Psoas muscle (tissue), 8 donors: ENCODE data around the gene RGS1. TPM values are rescaled to one million over a fixed set of nuclear protein-coding genes. Genes with fewer than 3 reads are reported as not detected.

Experiments
- ATAC-seq, 4 donors: fragments of 200-7000 bp; cut with Tn5 transposase; one replicate each; pipeline ENCODE4 v1.9.1; 2020; ENCODE audit warnings: moderate library complexity in 3 of 4, mild to moderate bottlenecking in 2 of 4
- DNase-seq, 2 donors: peaks; one replicate each; pipeline ENCODE4 v3.0.0-alpha.2; 2020
- H3K27ac ChIP-seq: fragments of 200-600 bp; one replicate; pipeline ENCODE4 v1.8.0; 2022
- H3K27me3 ChIP-seq, 3 donors: fragments of 200-600 bp in 1 of 3; one replicate each; pipeline versions ENCODE4 v1.6.1 to v1.8.0; 2013 to 2022; ENCODE audit warnings: low read length in 2 of 3, mild to moderate bottlenecking in 2 of 3, moderate library complexity in 1 of 3; ENCODE audit not compliant: insufficient read depth in 3 of 3
- H3K36me3 ChIP-seq, 2 donors: fragments of 200-600 bp in 1 of 2; one replicate each; pipeline versions ENCODE4 v1.6.1 to v1.8.0; 2013 to 2022; ENCODE audit warnings: low read depth in 1 of 2, mild to moderate bottlenecking in 1 of 2, moderate library complexity in 1 of 2; ENCODE audit not compliant: insufficient read depth in 1 of 2
- H3K4me1 ChIP-seq: fragments of 200-600 bp; one replicate; pipeline ENCODE4 v1.8.0; 2022
- H3K4me3 ChIP-seq: fragments of 200-600 bp; one replicate; pipeline ENCODE4 v1.8.0; 2022; ENCODE audit warnings: mild to moderate bottlenecking
- H3K9me3 ChIP-seq: fragments of 200-600 bp; one replicate; pipeline ENCODE4 v1.8.0; 2022
- WGBS, 3 donors: extraction: QIAGEN DNeasy Blood & Tissue Kit; methylation state at CpG; one replicate each; pipeline versions ENCODE4 v1.1.6 to v1.1.7; 2013; 5-methylcytosine and 5-hydroxymethylcytosine counted together
- intact Hi-C, 2 donors: fragments of 100-400 bp; cut with DNase I; formaldehyde crosslinking; loops; one replicate each; pipeline versions ENCODE4 v1.11.0 to v1.14.2; 2022
- polyA plus RNA-seq, 3 donors: library from polyadenylated mRNA; stranded (reverse); fragments of 200-250 nt; gene quantifications; one replicate each; pipeline ENCODE4 v1.2.3, GENCODE V29; 2013
- total RNA-seq, 4 donors: library from RNA; stranded (reverse); fragmentation: NEBNext Ultra II Directional in 2 of 4; extraction: Animal tissue kit (Norgen Biotek cat#: 25700) in 2 of 4; gene quantifications; one replicate each; pipeline versions ENCODE4 v1.2.1 to v1.2.4, GENCODE V29; 2021 to 2023
- TF ChIP-seq, protein P1 (sequence below): fragments of 200-600 bp; IDR thresholded peaks from one replicate; pipeline ENCODE4 v1.8.0; 2022; ENCODE audit warnings: antibody characterized with exemption
- donor health status: healthy with polysubstance abuse.
- donor health status: DM: no; HTN: no; CAD: no; lungs with moderate emphysema.
- donor health status: Bipolar disorder and iron deficiency.
- donor health status: healthy.
- donor health status: DM: yes; HTN: yes; CAD: no.
- donor health status: DM: no; HTN: no; CAD: no.
- donor health status: DM: no; HTN: no; CAD: no.
- donor health status: DM: yes; HTN: yes; CAD: no.

RGS1 gene
- total and polyA plus RNA-seq, 7 donors: 0.06 to 1.7 (median 1.3) TPM

DNA sequence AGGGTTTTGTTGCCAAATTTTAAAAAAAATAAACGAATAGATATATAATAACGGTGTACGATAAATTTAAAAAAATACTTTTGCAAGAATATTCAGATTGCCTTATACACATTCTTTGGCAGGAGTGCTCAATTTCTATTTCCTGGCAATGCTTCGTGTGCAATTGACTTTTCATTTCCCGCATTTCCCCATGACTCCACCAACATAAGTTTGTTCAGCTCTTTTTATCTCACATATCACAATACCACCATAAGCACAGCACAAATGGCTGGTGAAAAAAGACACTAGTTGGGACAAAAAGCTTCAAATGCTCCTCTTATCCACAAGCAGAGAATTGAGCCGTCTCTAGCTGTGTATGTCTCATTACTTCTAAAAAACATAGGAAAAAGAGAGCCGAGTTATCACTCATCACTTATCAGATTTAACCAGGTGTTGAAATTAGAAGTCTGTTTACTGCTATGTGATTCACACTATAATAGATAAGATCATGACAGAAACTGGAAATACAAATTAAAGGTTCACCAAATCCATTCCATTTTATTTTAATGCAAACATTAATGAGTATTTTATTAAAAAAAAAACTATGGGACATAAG is 28.9 kb upstream of the RGS1 start:
- no peak for DNase-seq
- no peak overlapping the region for H3K27ac ChIP-seq
- no peak for ATAC-seq

DNA sequence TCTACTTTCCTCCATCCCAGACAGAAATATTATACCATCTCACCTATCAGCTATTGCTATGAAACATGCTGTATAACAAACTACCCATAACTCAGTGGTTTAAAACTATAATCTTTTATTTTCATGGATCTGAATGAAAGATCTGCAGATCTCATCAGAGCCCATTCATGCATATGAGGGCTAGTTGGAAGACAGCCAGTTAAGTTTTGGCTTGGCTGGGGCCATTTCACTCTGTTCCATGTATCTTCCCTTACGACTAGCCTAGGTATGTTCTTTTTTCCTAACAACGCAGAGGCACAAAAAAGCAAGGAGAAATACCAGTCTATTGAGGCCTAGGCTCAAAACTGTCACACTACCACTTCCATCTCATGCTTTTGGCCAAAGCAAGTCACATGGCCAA is 28.1 kb upstream of the RGS1 start:
- DNase-seq (no peak), ATAC-seq (no peak)
- no peak overlapping the region for H3K4me3 ChIP-seq
- intact Hi-C loops: no loop called here
- no peaks in the 10 kb centered on the region for H3K4me1 ChIP-seq
- H3K9me3 ChIP-seq: no peaks in the 10 kb centered on the region
- TF ChIP-seq, protein P1, sequence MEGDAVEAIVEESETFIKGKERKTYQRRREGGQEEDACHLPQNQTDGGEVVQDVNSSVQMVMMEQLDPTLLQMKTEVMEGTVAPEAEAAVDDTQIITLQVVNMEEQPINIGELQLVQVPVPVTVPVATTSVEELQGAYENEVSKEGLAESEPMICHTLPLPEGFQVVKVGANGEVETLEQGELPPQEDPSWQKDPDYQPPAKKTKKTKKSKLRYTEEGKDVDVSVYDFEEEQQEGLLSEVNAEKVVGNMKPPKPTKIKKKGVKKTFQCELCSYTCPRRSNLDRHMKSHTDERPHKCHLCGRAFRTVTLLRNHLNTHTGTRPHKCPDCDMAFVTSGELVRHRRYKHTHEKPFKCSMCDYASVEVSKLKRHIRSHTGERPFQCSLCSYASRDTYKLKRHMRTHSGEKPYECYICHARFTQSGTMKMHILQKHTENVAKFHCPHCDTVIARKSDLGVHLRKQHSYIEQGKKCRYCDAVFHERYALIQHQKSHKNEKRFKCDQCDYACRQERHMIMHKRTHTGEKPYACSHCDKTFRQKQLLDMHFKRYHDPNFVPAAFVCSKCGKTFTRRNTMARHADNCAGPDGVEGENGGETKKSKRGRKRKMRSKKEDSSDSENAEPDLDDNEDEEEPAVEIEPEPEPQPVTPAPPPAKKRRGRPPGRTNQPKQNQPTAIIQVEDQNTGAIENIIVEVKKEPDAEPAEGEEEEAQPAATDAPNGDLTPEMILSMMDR: no peak
- 72 to 86% (median 81%) methylated on average over 2 of the region's 2 CpGs for WGBS, 3 donors
- H3K36me3 ChIP-seq: no peaks in the 10 kb centered on the region
- H3K27ac ChIP-seq: no peak overlapping the region
- H3K27me3 ChIP-seq: no peaks in the 10 kb centered on the region

More for the DNA sequence above, 28.9 kb upstream of the RGS1 start:
- H3K27me3 ChIP-seq: no peaks in the 10 kb centered on the region
- no peaks in the 10 kb centered on the region for H3K9me3 ChIP-seq
- WGBS, 3 donors: 61 to 66% (median 64%) methylated on average over 7 of the region's 7 CpGs
- H3K36me3 ChIP-seq: no peaks in the 10 kb centered on the region
- intact Hi-C loops: no loop called here
- no peak overlapping the region for H3K4me3 ChIP-seq
- TF ChIP-seq, protein P1: no peak
- H3K4me1 ChIP-seq: no peaks in the 10 kb centered on the region

DNA sequence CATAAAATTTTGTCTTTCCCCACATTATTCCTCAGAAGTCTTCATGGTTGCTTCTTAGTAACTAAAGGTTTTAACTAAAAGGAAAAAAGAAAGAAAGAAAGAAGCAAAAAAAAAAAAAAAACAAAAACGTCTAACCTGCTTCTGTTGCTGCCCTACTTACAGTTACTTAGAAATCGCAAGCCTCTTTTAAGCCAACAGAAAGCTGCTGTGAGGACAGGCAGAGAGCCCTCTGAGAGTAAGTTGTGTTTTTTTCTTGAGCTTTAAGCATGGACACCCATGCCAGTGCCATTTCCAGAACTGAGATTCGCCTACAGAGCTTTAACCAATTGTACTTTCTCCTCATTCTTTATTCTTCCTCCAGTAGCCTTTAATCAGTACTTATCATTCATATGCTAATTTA is 25.6 kb upstream of the RGS1 start:
- intact Hi-C loops: no loop called here
- DNase-seq (no peak), ATAC-seq (no peak)
- no peak overlapping the region for H3K27ac ChIP-seq
- no peaks in the 10 kb centered on the region for H3K4me1 ChIP-seq
- TF ChIP-seq, protein P1: no peak
- 71 to 84% (median 74%) methylated on average over 3 of the region's 3 CpGs for WGBS, 3 donors
- no peaks in the 10 kb centered on the region for H3K9me3 ChIP-seq
- no peaks in the 10 kb centered on the region for H3K36me3 ChIP-seq
- H3K27me3 ChIP-seq: no peaks in the 10 kb centered on the region
- no peak overlapping the region for H3K4me3 ChIP-seq

DNA sequence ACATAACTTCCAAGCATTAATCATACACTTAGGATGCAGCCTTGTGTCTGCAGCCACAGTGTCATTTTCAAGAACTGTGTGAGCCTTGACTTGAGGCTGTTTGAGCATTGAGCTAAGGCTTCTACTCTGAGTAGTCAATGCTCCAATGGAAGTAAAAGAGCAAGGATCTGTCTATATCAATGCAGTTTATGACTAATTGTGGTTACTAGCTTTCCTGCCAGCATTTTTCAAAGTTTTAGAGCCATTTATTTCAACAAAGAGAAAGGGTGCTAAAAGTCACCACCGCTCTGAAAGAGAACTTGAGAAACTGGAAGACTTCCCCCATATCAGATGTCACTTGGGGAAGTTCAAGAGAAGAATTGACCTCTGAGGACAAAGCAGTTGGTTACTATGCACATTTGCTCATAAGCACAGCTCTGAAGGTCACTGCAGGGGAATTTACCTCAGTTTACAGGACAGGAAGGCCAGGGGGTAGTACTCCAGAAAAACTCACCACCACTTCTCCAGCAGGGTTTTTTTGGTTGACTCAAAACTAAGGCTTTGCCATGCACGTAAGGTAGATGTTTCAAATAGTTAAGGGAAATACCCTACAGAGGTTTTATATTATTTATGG is 24.5 kb upstream of the RGS1 start:
- DNase-seq (no peak), ATAC-seq (no peak)
- TF ChIP-seq, protein P1: no peak
- Histone ChIP-seq H3K4me3 (no peak overlapping the region), H3K36me3 (no peaks in the 10 kb centered on the region), H3K4me1 (no peaks in the 10 kb centered on the region), H3K27me3 (no peaks in the 10 kb centered on the region), H3K27ac (no peak overlapping the region), H3K9me3 (no peaks in the 10 kb centered on the region)
- WGBS, 3 donors: 66 to 72% (median 66%) methylated on average over 2 of the region's 2 CpGs
- intact Hi-C loops: no loop called here

DNA sequence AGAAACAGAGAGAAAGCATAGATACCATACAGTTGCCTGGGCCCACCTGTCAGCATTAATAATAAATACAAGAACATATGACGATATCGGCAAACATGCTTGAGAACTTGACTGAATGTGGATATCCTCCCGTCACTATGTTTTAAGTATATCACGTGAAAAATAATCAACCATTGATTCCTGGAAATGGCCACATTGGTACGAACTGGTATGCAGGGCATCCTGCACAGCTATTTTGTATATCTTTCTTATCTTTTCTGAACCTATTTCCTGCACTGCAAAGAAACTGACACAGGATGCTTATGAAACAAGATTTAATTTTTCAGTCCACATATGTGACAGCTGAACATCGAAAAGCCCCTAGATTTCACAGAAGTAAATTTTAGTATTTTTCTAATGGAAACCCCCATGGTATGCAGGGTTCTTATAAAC is 22.8 kb upstream of the RGS1 start:
- Histone ChIP-seq H3K36me3 (no peaks in the 10 kb centered on the region), H3K27ac (no peak overlapping the region), H3K4me1 (no peaks in the 10 kb centered on the region), H3K9me3 (no peaks in the 10 kb centered on the region), H3K4me3 (no peak overlapping the region), H3K27me3 (no peaks in the 10 kb centered on the region)
- no peak for DNase-seq
- TF ChIP-seq, protein P1: no peak
- ATAC-seq: no peak
- 79 to 84% (median 84%) methylated on average over 6 of the region's 6 CpGs for WGBS, 3 donors
- intact Hi-C loops: no loop called here
